ENCODE measurements around the gene CTDP1.

DNA sequence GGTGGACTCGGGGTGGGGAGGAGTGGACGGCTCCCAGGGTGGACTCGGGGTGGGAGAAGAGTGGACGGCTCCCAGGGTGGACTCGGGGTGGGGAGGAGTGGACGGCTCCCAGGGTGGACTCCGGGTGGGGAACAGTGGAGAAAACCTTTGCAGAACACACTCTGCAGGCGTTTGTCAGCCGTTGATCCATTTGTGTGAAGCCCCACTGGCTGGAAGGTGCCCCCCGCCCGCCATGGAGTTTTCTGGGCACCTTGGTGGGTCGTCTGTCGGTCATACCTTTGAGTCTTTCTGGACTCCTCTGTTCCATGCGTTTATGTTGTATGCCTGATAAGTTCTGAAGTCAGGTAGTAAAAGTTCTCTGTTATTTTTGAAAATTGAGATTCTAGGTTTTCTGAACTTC is 12.5 kb downstream of the CTDP1 start:
- TF ChIP-seq, protein P1, sequence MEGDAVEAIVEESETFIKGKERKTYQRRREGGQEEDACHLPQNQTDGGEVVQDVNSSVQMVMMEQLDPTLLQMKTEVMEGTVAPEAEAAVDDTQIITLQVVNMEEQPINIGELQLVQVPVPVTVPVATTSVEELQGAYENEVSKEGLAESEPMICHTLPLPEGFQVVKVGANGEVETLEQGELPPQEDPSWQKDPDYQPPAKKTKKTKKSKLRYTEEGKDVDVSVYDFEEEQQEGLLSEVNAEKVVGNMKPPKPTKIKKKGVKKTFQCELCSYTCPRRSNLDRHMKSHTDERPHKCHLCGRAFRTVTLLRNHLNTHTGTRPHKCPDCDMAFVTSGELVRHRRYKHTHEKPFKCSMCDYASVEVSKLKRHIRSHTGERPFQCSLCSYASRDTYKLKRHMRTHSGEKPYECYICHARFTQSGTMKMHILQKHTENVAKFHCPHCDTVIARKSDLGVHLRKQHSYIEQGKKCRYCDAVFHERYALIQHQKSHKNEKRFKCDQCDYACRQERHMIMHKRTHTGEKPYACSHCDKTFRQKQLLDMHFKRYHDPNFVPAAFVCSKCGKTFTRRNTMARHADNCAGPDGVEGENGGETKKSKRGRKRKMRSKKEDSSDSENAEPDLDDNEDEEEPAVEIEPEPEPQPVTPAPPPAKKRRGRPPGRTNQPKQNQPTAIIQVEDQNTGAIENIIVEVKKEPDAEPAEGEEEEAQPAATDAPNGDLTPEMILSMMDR (IDR thresholded peaks at IDR 0.05 in 4 of 5, conservative IDR thresholded peaks at IDR 0.05 in 1 of 5): no peak
- no peak for TF ChIP-seq POLR2A (IDR thresholded peaks at IDR 0.05)

Measured in gastrocnemius medialis (tissue), 4 donors.